BJ (cell line): ENCODE results near the gene MED23. TPM values are rescaled to one million over a fixed set of nuclear protein-coding genes. Genes with fewer than 3 reads are reported as not detected.

Experiments used
- CTCF ChIA-PET: fragments of 350-600 bp; formaldehyde crosslinking; extraction: SDS; loops from one replicate; lab custom pipeline; 2021; ENCODE audit warnings: antibody characterized with exemption, inconsistent platforms; lab: Yijun Ruan, JAX
- POLR2A ChIA-PET: fragments of 300-600 bp; sonication (Branson Sonifier 250); formaldehyde crosslinking; extraction: SDS; loops from one replicate; lab custom pipeline; 2021; ENCODE audit warnings: antibody characterized with exemption; lab: Charles Lee
- DNase-seq: peaks from one replicate; pipeline ENCODE4 v3.0.0-alpha.2; 2011; ENCODE audit warnings: low read depth
- H3K27me3 ChIP-seq: 2 replicates; pipeline ENCODE4 v1.6.0; 2011; ENCODE audit warnings: low read length; ENCODE audit not compliant: control insufficient read depth, insufficient read depth
- H3K36me3 ChIP-seq: 2 replicates; pipeline ENCODE4 v1.5.1; 2011; ENCODE audit warnings: low read length; ENCODE audit not compliant: control insufficient read depth, insufficient read depth
- H3K4me3 ChIP-seq: 2 replicates; pipeline ENCODE4 v1.5.1; 2011; ENCODE audit warnings: low read depth, mild to moderate bottlenecking, control low read depth, low read length
- CTCF ChIP-seq: IDR thresholded peaks from 2 replicates; pipeline ENCODE4 v1.5.1; 2011; ENCODE audit warnings: low read depth, mild to moderate bottlenecking, control low read depth, inconsistent platforms, low read length, moderate library complexity; ENCODE audit not compliant: insufficient read depth
- polyA plus RNA-seq: library from polyadenylated mRNA; depleted of rRNA; stranded (reverse); fragments of >200 nt; gene quantifications from 2 replicates; pipeline ENCODE4 v1.2.3, GENCODE V29; 2011

MED23 gene
- polyA plus RNA-seq, 1 experiment = 16.5 TPM

- DNase-seq = no peak
- POLR2A ChIA-PET = no interaction called here
Observed at GRCh38 chr6:131628726-131629125, 684 bp upstream of the MED23 start.

GRCh38 chr6:131615275-131615674 is 12.8 kb downstream of the MED23 start:
- Histone ChIP-seq H3K27me3 (no peaks in the 10 kb centered on the region), H3K4me3 (no peak overlapping the region), H3K36me3 (peaks cover 14% of the 10 kb centered on the region)
- POLR2A ChIA-PET = no interaction called here
- no peak for DNase-seq
- CTCF ChIA-PET = interaction anchor here (1.8 to 2.1 kb wide), 2 partner anchors 11 to 13 kb away, joined by 6 to 9 read pairs; partner anchors contain the start of gene MED23
- TF ChIP-seq CTCF = no peak

More at GRCh38 chr6:131628726-131629125, 684 bp upstream of the MED23 start:
- H3K4me3 ChIP-seq = no peak overlapping the region
- TF ChIP-seq CTCF = no peak
- no peaks in the 10 kb centered on the region for H3K27me3 ChIP-seq
- peaks cover 3% of the 10 kb centered on the region; the same call in 1 of the 2 replicates for H3K36me3 ChIP-seq
- CTCF ChIA-PET = interaction anchor here (0.6 to 3.2 kb wide), 27 partner anchors 8 to 1534 kb away, joined by 3 to 39 read pairs (median 5); partner anchors contain the start of gene ENPP3

- H3K27me3 ChIP-seq = no peaks in the 10 kb centered on the region
- H3K36me3 ChIP-seq = peaks cover 9% of the 10 kb centered on the region
- no peak for TF ChIP-seq CTCF
- ChIA-PET POLR2A (no interaction called here), CTCF (interaction anchor here (1.8 to 1.9 kb wide), 2 partner anchors 9 to 15 kb away, joined by 6 to 12 read pairs; partner anchors contain the start of gene MED23)
- no peak overlapping the region for H3K4me3 ChIP-seq
- no peak for DNase-seq
Observed at GRCh38 chr6:131613296-131613925, 14.6 kb downstream of the MED23 start.

GRCh38 chr6:131602781-131603312 is 25.2 kb downstream of the MED23 start:
- peak; percentile 64 for DNase-seq
- ChIA-PET CTCF (interaction anchor here (0.6 to 4.5 kb wide), 2 partner anchors 26 to 449 kb away, joined by 3 to 22 read pairs; partner anchors contain the start of gene MED23), POLR2A (no interaction called here)
- Histone ChIP-seq H3K4me3 (no peak overlapping the region), H3K36me3 (peaks cover 3% of the 10 kb centered on the region; the same call in 1 of the 2 replicates), H3K27me3 (no peaks in the 10 kb centered on the region)
- no peak for TF ChIP-seq CTCF

- CTCF ChIA-PET = interaction anchor here (4.5 kb wide), 1 partner anchor 28 kb away, joined by 22 read pairs; the partner anchor contains the start of gene MED23
- no peak for DNase-seq
- no peak for TF ChIP-seq CTCF
- Histone ChIP-seq H3K4me3 (no peak overlapping the region), H3K36me3 (peaks cover 3% of the 10 kb centered on the region; the same call in 1 of the 2 replicates), H3K27me3 (no peaks in the 10 kb centered on the region)
- POLR2A ChIA-PET = no interaction called here
Observed at GRCh38 chr6:131600716-131601115, 27.3 kb downstream of the MED23 start.
